Measurements from ENCODE around the gene DNM1L.
"Not testable (repeated sequence)": the region's sequence is repeated elsewhere in the genome, so short reads cannot be mapped to it uniquely, and the experiment has no call there.

DNM1L gene

GRCh38 chr12:32725308-32725707 lies 46.2 kb downstream of the DNM1L start:
- H3K36me3 ChIP-seq (ENCODE audit: control insufficient read depth in 2 of 2, insufficient read depth in 2 of 2, low read length in 2 of 2) = peaks cover 19 to 30% of the 10 kb centered on the region in 2 donors
- H3K27me3 ChIP-seq (ENCODE audit: control insufficient read depth in 1 of 2, insufficient read depth in 2 of 2, low read length in 2 of 2); H3K4me1 ChIP-seq (ENCODE audit: control insufficient read depth, insufficient read depth, low read length); H3K4me3 ChIP-seq (ENCODE audit: low read length in 2 of 2); H3K9me3 ChIP-seq (ENCODE audit: control insufficient read depth in 2 of 2, low read length in 2 of 2); H3K27ac ChIP-seq (ENCODE audit: low read length); H3K9ac ChIP-seq (ENCODE audit: low read length in 2 of 2): not testable (repeated sequence)

GRCh38 chr12:32726286-32726685 lies 47.2 kb downstream of the DNM1L start:
- H3K4me3 ChIP-seq (ENCODE audit: low read length in 2 of 2) = no peak overlapping the region
- no peaks in the 10 kb centered on the region for H3K9me3 ChIP-seq (ENCODE audit: control insufficient read depth in 2 of 2, low read length in 2 of 2)
- H3K27me3 ChIP-seq (ENCODE audit: control insufficient read depth in 1 of 2, insufficient read depth in 2 of 2, low read length in 2 of 2) = no peaks in the 10 kb centered on the region
- H3K27ac ChIP-seq (ENCODE audit: low read length) = no peak overlapping the region
- H3K9ac ChIP-seq (ENCODE audit: low read length in 2 of 2) = no peak overlapping the region
- peaks cover 2% of the 10 kb centered on the region for H3K4me1 ChIP-seq (ENCODE audit: control insufficient read depth, insufficient read depth, low read length)
- peaks cover 20 to 22% of the 10 kb centered on the region in 2 donors for H3K36me3 ChIP-seq (ENCODE audit: control insufficient read depth in 2 of 2, insufficient read depth in 2 of 2, low read length in 2 of 2)

GRCh38 chr12:32727237-32727636 lies 48.1 kb downstream of the DNM1L start:
- no peak overlapping the region for H3K9ac ChIP-seq (ENCODE audit: low read length in 2 of 2)
- H3K4me3 ChIP-seq (ENCODE audit: low read length in 2 of 2) = no peak overlapping the region
- H3K4me1 ChIP-seq (ENCODE audit: control insufficient read depth, insufficient read depth, low read length) = no peaks in the 10 kb centered on the region

GRCh38 chr12:32734952-32735351 lies 55.9 kb downstream of the DNM1L start:
- Histone ChIP-seq H3K9ac (ENCODE audit: low read length in 2 of 2) (no peak overlapping the region), H3K27ac (ENCODE audit: low read length) (no peak overlapping the region), H3K4me3 (ENCODE audit: low read length in 2 of 2) (no peak overlapping the region), H3K9me3 (ENCODE audit: control insufficient read depth in 2 of 2, low read length in 2 of 2) (no peaks in the 10 kb centered on the region), H3K4me1 (ENCODE audit: control insufficient read depth, insufficient read depth, low read length) (no peaks in the 10 kb centered on the region), H3K27me3 (ENCODE audit: control insufficient read depth in 1 of 2, insufficient read depth in 2 of 2, low read length in 2 of 2) (no peaks in the 10 kb centered on the region), H3K36me3 (ENCODE audit: control insufficient read depth in 2 of 2, insufficient read depth in 2 of 2, low read length in 2 of 2) (peaks cover 14 to 19% of the 10 kb centered on the region in 2 donors)

More at GRCh38 chr12:32727237-32727636, 48.1 kb downstream of the DNM1L start:
- no peaks in the 10 kb centered on the region for H3K9me3 ChIP-seq (ENCODE audit: control insufficient read depth in 2 of 2, low read length in 2 of 2)
- no peaks in the 10 kb centered on the region for H3K27me3 ChIP-seq (ENCODE audit: control insufficient read depth in 1 of 2, insufficient read depth in 2 of 2, low read length in 2 of 2)
- H3K27ac ChIP-seq (ENCODE audit: low read length) = no peak overlapping the region
- H3K36me3 ChIP-seq (ENCODE audit: control insufficient read depth in 2 of 2, insufficient read depth in 2 of 2, low read length in 2 of 2) = peaks cover 19 to 22% of the 10 kb centered on the region in 2 donors

GRCh38 chr12:32736445-32736844 lies 57.3 kb downstream of the DNM1L start:
- Histone ChIP-seq H3K9ac (ENCODE audit: low read length in 2 of 2) (no peak overlapping the region), H3K9me3 (ENCODE audit: control insufficient read depth in 2 of 2, low read length in 2 of 2) (no peaks in the 10 kb centered on the region), H3K27me3 (ENCODE audit: control insufficient read depth in 1 of 2, insufficient read depth in 2 of 2, low read length in 2 of 2) (no peaks in the 10 kb centered on the region), H3K36me3 (ENCODE audit: control insufficient read depth in 2 of 2, insufficient read depth in 2 of 2, low read length in 2 of 2) (peaks cover 15 to 18% of the 10 kb centered on the region in 2 donors), H3K27ac (ENCODE audit: low read length) (no peak overlapping the region), H3K4me3 (ENCODE audit: low read length in 2 of 2) (no peak overlapping the region), H3K4me1 (ENCODE audit: control insufficient read depth, insufficient read depth, low read length) (no peaks in the 10 kb centered on the region)

- no peaks in the 10 kb centered on the region for H3K27me3 ChIP-seq (ENCODE audit: control insufficient read depth in 1 of 2, insufficient read depth in 2 of 2, low read length in 2 of 2)
- H3K36me3 ChIP-seq (ENCODE audit: control insufficient read depth in 2 of 2, insufficient read depth in 2 of 2, low read length in 2 of 2) = peaks cover 13 to 14% of the 10 kb centered on the region in 2 donors
- no peak overlapping the region for H3K27ac ChIP-seq (ENCODE audit: low read length)
- no peaks in the 10 kb centered on the region for H3K4me1 ChIP-seq (ENCODE audit: control insufficient read depth, insufficient read depth, low read length)
- no peak overlapping the region for H3K9ac ChIP-seq (ENCODE audit: low read length in 2 of 2)
- H3K9me3 ChIP-seq (ENCODE audit: control insufficient read depth in 2 of 2, low read length in 2 of 2) = no peaks in the 10 kb centered on the region
- H3K4me3 ChIP-seq (ENCODE audit: low read length in 2 of 2) = no peak overlapping the region
Observed at GRCh38 chr12:32737715-32738114, 58.6 kb downstream of the DNM1L start.

- no peaks in the 10 kb centered on the region for H3K27me3 ChIP-seq (ENCODE audit: control insufficient read depth in 1 of 2, insufficient read depth in 2 of 2, low read length in 2 of 2)
- no peak overlapping the region for H3K9ac ChIP-seq (ENCODE audit: low read length in 2 of 2)
- peaks cover 20 to 21% of the 10 kb centered on the region in 2 donors for H3K36me3 ChIP-seq (ENCODE audit: control insufficient read depth in 2 of 2, insufficient read depth in 2 of 2, low read length in 2 of 2)
- H3K9me3 ChIP-seq (ENCODE audit: control insufficient read depth in 2 of 2, low read length in 2 of 2) = no peaks in the 10 kb centered on the region
- no peak overlapping the region for H3K4me3 ChIP-seq (ENCODE audit: low read length in 2 of 2)
- H3K4me1 ChIP-seq (ENCODE audit: control insufficient read depth, insufficient read depth, low read length) = no peaks in the 10 kb centered on the region
- H3K27ac ChIP-seq (ENCODE audit: low read length) = no peak overlapping the region
Observed at GRCh38 chr12:32739279-32739678, 60.2 kb downstream of the DNM1L start.

- Histone ChIP-seq H3K27me3 (ENCODE audit: control insufficient read depth in 1 of 2, insufficient read depth in 2 of 2, low read length in 2 of 2) (no peaks in the 10 kb centered on the region), H3K9ac (ENCODE audit: low read length in 2 of 2) (no peak overlapping the region), H3K4me3 (ENCODE audit: low read length in 2 of 2) (no peak overlapping the region), H3K4me1 (ENCODE audit: control insufficient read depth, insufficient read depth, low read length) (no peaks in the 10 kb centered on the region), H3K9me3 (ENCODE audit: control insufficient read depth in 2 of 2, low read length in 2 of 2) (no peaks in the 10 kb centered on the region), H3K27ac (ENCODE audit: low read length) (no peak overlapping the region), H3K36me3 (ENCODE audit: control insufficient read depth in 2 of 2, insufficient read depth in 2 of 2, low read length in 2 of 2) (peaks cover 23 to 28% of the 10 kb centered on the region in 2 donors)
Observed at GRCh38 chr12:32742133-32742532, 63.0 kb downstream of the DNM1L start.

- H3K9ac ChIP-seq (ENCODE audit: low read length in 2 of 2) = no peak overlapping the region
- H3K4me3 ChIP-seq (ENCODE audit: low read length in 2 of 2) = no peak overlapping the region
- no peak overlapping the region for H3K27ac ChIP-seq (ENCODE audit: low read length)
- no peaks in the 10 kb centered on the region for H3K9me3 ChIP-seq (ENCODE audit: control insufficient read depth in 2 of 2, low read length in 2 of 2)
- H3K36me3 ChIP-seq (ENCODE audit: control insufficient read depth in 2 of 2, insufficient read depth in 2 of 2, low read length in 2 of 2) = peaks cover 23 to 35% of the 10 kb centered on the region in 2 donors
- no peaks in the 10 kb centered on the region for H3K27me3 ChIP-seq (ENCODE audit: control insufficient read depth in 1 of 2, insufficient read depth in 2 of 2, low read length in 2 of 2)
- no peaks in the 10 kb centered on the region for H3K4me1 ChIP-seq (ENCODE audit: control insufficient read depth, insufficient read depth, low read length)
Observed at GRCh38 chr12:32743264-32743663, 64.2 kb downstream of the DNM1L start.

- H3K4me1 ChIP-seq (ENCODE audit: control insufficient read depth, insufficient read depth, low read length) = peaks cover 25% of the 10 kb centered on the region
- H3K36me3 ChIP-seq (ENCODE audit: control insufficient read depth in 2 of 2, insufficient read depth in 2 of 2, low read length in 2 of 2) = peaks cover 25 to 36% of the 10 kb centered on the region in 2 donors
- no peak overlapping the region for H3K27ac ChIP-seq (ENCODE audit: low read length)
- H3K27me3 ChIP-seq (ENCODE audit: control insufficient read depth in 1 of 2, insufficient read depth in 2 of 2, low read length in 2 of 2) = no peaks in the 10 kb centered on the region
- H3K4me3 ChIP-seq (ENCODE audit: low read length in 2 of 2) = no peak overlapping the region
- H3K9me3 ChIP-seq (ENCODE audit: control insufficient read depth in 2 of 2, low read length in 2 of 2) = no peaks in the 10 kb centered on the region
- H3K9ac ChIP-seq (ENCODE audit: low read length in 2 of 2) = no peak overlapping the region
Observed at GRCh38 chr12:32753605-32754004, 74.5 kb downstream of the DNM1L start.

GRCh38 chr12:32754111-32754510 lies 75.0 kb downstream of the DNM1L start:
- H3K4me1 ChIP-seq (ENCODE audit: control insufficient read depth, insufficient read depth, low read length) = peaks cover 25% of the 10 kb centered on the region
- no peak overlapping the region for H3K27ac ChIP-seq (ENCODE audit: low read length)
- peak overlapping the region; percentile 87 to 99 for H3K4me3 ChIP-seq (ENCODE audit: low read length in 2 of 2)
- peak overlapping the region; percentile 29 to 73 for H3K9ac ChIP-seq (ENCODE audit: low read length in 2 of 2)
- no peaks in the 10 kb centered on the region for H3K9me3 ChIP-seq (ENCODE audit: control insufficient read depth in 2 of 2, low read length in 2 of 2)
- peaks cover 21 to 31% of the 10 kb centered on the region in 2 donors for H3K36me3 ChIP-seq (ENCODE audit: control insufficient read depth in 2 of 2, insufficient read depth in 2 of 2, low read length in 2 of 2)
- H3K27me3 ChIP-seq (ENCODE audit: control insufficient read depth in 1 of 2, insufficient read depth in 2 of 2, low read length in 2 of 2) = no peaks in the 10 kb centered on the region

Data from stomach smooth muscle (tissue), 2 donors.